Activated CD4-positive, CD25-positive, alpha-beta regulatory T cell (primary cell): ENCODE results near the gene SLC17A9.

ENCODE experiments used
- DNase-seq, 4 experiments: peaks; one replicate each; lab custom pipeline; 2025; lab: John Stamatoyannopoulos, UW

SLC17A9 gene

DNA sequence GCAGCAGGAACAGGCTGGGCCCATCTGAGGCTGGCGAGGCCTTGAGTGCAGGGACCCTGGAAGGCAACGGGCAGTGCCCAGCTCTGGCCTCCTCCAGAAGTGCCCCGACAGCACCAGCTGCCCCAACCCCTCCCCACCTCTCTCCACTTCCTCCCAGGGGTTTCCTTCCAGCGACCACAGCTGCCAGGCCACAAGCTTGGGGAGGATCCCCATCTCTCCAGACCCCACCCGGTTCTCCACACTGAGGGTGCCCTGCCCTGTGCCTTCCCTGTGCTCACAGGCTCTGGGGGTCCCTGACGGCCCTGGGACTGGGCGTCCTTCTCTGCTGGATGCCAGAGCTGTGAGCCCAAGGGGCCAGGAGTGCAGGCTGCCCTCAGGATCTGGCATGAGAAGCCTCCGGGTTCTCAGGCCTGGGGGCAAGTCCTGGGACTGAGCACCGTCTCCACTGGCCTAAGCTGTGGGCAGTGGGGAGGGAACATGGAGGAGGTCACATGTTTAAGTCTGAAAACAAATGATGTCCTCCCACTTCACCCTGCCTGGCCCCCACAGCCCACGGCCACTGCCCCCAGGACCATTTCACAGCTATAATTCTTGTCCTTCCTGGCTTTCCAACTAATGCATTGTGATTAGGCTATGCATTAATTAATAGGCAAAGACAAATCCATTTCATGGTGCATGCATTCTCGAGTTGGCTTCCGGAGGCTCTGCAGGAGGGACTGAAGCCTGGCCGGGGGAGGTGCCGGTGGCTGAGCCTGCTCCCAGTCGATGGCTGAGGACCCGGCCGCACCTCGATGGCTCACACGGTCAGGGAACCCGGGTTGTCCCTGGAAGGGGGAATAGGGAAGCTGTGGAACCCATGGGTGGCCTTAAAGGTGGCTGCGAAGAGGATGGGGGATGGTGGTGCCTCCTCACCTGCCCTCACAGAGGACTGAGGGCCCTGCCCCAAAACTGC, 29.9 kb downstream of the SLC17A9 start:
- no peak for DNase-seq

DNA sequence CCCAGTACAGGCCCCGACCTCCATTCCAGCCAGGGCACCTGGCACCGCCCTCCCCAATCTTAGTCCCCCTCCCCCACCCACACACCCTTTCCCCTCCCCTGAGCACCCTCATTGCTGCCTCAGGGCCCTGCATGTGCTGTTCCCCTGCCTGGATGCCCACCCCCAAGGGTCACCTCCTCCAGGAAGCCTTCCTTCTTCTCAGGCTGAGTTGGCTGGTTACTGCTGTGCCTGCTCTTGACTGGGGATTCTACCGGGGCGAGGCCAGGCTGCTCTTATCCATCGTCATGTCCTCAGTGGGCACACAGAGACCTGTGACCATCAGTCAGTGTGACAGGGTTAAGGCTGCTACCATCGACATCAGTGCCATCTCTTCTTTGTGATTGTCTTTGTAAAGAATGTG, 30.7 kb downstream of the SLC17A9 start:
- DNase-seq: no peak

DNA sequence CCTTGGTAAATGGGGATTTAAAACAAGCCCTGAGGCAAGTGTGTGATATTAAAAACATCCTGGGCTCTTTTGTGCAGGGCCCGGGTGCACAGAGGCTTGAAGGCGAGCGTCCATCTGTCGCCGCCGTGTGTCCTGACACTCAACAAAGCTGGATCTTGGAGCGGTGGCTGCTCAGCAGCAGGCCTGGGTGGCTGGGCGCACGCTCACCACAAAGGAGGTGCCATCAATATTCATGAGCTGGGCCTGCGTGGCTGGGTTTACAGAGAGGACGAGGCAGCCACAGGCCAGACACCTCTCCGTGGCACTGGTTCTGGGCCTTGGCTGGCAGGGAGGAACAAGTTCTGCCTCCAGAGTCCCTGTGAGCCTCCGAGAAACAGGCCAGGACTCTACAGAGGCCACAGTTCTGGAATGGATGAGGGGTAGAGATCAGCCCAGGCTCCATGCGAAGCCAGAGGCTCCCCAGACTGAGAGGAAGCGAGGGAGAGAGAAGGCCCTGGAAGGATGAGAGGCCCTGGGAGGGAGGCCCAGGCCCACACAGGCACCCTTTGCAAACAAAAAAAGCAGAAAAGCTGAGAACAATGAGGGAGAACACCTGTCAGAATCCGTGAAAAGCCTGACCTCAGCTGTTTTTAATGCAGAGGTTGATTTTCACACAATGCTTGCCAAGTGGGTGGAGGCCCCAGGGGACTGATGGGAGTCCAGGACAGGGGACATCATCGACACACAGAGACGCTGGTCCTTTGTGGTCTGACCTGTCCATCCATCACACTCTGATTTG, 32.3 kb downstream of the SLC17A9 start:
- no peak for DNase-seq

DNA sequence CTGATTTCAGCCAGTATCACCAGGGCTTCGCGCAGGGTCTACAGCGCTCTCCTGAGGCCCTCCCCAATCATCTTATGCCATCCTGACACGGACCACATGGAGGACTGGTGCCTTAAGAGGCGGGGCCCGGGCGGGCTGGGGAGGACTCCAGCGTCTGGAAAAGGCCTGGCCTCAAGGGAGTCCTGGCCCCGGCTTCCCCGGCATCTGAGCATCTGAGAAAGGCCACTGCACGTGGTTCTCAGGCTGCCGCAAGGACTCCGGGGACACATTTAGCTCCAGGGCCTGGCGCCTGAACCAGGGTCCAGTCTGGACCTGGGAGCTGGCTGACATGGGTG, 32.9 kb downstream of the SLC17A9 start:
- no peak for DNase-seq

DNA sequence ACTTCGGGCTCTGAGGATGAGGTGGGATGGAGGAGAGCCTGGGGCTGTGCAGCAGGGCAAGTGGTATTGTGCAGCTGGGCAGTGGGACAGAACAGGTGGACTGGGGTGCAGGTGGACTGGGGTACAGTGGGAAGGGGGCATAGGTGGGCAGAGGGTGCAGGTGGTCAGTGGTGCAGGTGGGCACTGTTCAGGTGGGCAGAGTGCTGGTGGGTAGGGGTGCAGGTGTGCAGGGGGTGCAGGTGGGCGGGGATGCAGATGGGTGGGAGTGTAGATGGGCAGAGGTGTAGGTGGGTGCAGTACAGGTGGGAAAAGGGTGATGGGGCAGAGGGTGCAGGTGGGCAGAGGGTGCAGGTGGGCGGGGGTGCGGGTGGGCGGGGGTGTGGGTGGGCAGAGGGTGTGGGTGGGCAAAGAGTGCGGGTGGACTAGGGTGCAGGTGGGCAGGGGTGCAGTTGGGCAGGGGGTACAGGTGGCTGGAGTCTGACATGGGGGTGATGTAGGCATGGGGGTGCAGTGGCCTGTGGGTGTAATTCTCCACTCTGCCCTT, 33.8 kb downstream of the SLC17A9 start:
- no peak for DNase-seq

DNA sequence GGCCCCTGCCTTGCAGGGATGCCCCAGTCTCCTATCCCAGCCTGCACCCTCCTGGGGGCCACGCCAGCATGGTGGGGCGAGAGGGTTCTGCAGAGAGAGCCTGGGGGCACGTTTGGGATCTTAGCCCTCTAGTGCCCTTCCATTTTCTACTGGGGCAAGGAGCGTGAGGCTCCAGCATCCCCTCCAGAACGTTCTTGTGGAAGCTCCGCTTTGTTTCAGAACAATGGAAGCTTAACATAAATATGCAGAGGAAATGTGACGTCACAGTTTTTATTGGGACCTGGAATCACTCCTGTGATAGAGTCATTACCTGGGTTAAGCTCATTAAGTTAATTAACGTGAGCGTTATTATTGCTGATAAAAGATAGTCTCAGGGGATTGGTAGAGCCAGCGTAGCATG, 34.6 kb downstream of the SLC17A9 start:
- no peak for DNase-seq

DNA sequence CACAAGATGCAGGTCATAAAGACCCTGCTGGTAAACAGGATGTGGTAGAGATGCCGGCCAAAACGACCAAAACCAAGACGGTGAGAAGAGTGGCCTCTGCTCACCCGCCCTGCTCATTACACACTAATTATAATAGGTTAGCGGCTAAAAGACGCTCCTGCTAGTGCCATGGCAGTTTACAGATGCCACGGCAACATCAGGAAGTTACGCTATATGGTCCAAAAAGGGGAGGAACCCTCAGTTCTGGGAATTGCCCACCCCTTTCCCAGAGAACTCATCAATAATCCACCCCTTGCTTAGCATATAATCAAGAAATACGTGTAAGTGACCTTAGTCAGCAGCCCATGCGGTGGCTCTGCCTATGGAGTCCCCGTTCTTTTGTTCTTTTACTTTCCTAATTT, 36.7 kb downstream of the SLC17A9 start:
- no peak for DNase-seq

DNA sequence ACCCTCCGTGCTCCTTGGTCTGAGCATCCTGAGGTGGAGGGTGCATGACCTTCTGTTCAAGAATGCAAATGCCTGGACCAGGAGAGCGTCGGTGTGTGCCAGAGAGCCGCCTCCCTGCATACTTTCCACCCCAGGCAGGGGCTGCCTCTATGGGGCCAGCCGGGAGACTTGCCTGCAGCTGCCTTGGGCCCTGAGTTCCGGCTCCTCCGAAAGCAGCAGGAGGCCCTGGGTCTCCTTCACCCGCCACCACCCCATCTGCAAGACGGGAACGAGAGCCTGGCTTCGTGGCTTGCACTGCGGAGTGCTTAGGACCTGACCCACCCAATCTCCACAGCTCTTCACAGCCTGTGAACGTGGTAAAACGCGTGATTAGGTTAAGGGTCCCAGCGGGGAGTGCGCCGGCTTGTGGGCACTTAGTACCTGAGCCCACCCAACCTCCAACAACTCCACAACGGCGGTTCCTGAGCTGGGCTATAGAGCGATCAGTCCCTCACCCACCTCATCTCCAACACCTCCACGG, 37.9 kb downstream of the SLC17A9 start:
- no peak for DNase-seq

DNA sequence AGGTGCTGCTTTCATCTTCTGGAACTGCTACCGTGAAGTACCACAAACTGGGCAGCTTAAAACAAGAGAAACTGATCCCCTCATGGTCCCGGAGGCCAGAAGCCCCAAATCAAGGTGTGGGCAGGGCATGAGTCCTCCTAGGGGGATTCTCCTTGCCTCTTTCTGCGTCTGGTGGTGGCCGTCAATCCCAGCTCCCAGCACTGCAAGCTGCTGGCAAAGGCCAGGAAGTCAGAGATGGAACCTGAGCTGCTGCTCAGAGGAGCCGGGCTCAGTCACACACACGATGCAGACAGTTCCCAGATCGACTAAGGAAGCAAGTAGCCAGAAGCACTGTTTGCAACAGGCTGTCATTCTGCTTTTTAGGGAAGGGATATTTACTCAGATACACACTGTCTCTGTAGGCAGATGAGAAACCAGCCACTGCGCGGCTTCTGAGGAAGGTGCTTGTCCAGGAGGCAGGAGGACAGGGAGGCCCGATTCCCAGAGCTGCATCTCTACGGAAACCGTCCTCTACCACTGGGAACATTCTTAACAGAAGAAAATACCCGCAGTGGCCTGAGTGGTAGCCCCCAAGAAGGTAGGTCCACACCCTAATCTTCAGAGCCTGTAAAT, 38.8 kb downstream of the SLC17A9 start:
- DNase-seq: no peak

DNA sequence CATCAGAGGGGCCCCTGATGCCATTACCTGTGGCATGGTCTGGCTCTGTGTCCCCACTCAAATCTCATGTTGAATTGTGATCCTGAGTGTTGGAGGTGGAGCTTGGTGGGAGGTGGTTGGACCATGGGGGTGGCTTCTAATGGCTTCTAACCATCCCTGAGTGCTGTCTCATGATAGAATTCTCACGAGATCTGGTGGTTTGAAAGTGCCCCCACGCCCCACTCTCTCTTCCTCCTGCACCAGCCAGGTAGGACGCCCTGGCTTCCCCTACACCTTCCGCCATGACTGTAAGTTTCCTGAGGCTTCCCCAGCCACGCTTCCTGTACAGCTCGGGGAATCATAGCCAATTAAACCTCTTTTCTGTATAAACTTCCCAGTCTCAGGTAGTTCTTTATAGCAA, 39.4 kb downstream of the SLC17A9 start:
- DNase-seq: no peak

DNA sequence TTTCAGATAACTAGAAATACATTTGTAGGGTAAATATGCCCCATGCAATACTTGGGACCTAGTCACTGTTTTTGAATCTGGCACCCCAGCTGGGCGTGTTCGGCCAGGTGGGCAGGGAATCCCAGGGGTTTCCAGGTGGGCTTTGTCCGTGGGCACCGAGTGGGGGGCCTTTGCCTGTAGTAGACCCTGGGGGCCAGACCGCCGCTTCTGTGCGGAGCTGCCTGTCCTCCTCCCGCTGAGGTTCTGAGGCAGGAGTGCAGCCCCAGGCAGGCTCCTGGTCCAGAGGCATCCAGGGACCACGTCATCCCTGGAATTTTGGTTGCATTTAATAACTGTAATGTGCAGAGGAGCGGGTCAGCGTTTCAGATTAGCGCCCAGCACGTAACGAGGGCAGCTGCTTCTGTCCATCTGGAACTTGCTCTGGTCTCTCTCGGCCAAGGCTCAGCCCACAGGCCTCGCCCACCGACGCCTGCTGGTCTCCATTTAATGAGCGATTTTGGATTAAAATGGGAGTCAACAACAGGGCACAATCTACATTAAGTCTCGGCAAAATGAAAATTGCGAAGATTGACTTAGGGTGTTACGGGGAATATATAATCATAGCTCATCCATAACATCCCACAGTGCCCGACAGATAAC, 41.5 kb downstream of the SLC17A9 start:
- no peak for DNase-seq

DNA sequence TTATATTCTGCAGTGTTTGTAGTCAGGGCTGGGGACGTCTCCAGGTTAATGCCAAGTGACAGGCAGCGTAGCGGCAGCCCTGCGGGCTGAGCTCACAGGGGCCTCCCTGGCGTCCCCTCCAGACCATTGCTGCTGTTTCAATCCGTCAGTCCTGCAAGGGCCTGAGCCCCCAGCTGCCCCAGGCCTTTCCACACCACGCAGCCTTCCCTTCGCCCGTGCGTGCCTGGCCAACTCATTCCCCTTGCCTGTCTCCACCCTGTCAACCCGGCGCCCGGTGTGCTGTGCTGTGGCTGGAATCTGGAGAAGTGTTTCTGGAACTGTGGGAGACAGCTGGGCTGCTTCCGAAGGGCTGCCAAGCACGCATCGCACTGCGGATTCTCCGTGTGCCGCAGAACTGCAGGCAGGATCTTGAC, 42.4 kb downstream of the SLC17A9 start:
- no peak for DNase-seq

DNA sequence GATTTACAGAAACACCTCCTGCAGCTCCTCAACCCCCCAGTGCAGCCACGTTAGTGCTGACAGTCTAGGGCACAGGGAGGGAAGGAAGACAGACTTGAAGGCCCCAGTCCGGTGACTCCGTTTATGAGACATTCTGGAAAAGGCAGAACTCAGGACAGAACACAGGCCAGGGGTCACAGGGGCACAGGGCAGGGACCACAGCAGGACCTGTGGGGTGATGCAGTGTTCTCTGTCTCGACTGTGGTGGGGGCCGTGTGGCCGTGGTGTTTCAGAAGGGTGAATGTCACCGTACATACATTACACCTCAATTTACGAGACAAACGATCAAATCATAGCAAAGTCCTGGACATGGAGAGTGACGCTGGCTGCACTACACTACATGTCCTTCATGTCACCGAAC, 43.0 kb downstream of the SLC17A9 start:
- DNase-seq: no peak

DNA sequence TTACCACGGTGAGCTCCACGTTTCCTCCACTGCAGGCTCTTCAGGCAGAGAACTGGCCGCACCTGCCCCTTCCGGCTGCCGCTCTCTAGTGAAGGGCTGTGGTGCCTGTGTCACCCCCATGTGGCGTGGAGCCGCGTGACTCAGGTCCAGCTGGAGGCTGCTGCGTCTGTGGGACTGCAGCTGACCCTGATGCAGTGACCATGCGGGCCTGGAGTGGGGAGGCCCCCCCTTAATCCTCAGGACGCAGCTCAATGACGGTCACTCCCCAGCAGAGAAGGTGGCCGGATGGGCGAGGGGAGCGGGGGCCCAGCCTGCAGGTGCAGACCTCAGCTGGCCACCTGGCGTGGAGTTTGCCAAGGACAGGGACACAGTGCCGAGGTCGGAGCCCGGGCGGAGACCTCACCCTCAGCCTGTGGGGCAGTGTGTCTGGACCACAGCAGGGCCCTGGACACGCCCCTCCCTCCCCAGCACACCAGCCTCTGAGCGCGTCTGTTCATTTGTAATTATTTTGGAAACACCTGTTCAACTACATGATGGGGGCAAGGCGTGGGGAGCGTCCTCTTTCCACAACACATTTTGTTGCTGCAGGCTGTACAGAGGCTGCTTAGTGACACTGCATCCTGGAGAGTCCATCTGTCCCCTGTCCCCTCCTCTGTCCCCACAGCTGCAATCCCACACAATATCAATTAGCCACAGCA, 43.5 kb downstream of the SLC17A9 start:
- no peak for DNase-seq

DNA sequence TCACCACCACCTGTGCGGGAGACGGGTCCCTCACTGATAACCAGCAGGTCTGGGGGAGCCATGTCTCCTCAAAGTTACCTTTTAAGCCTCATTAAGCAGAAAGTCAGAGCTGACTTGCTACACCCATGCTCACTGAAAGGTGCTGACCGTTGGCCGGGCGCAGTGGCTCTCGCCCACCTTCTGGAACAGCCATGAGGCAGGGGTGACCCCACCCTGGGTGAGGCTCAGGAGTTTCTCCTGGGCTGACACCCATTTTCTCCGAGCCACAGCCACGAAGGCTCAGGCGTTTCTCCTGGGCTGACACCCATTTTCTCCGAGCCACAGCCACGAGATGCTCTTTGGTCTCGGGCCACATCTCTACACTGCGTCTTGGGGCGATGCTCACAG, 44.1 kb downstream of the SLC17A9 start:
- DNase-seq: no peak

DNA sequence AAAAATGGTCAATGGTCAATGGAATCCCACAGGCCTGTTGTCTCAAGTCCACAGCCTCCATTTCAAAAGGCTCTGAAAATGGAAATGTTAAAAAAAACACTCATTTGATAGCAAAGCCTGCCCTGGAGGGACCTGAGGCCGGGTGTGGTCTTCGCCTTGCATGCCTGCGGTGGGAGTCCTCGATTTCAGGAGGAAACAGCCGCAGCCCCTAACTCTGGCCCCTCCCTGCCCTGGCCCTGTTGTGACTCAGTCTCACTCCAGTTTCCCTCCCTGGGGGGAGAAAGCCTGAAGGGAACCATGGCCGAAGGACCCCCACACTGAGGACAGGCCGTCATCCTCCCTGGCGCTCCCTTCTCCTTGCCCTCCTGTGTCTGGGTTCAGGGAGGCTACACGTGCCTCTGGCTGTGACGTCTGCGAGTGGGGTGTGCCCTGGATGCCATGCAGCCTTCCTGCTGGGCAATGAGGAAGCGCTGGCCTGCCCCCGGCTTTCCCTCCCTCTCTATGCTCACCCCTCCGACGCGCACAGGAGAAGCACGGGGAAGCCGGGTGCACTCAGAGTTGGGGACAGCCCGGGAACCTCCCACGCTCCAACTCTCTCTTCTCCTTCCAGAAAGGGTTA, 45.0 kb downstream of the SLC17A9 start:
- no peak for DNase-seq

DNA sequence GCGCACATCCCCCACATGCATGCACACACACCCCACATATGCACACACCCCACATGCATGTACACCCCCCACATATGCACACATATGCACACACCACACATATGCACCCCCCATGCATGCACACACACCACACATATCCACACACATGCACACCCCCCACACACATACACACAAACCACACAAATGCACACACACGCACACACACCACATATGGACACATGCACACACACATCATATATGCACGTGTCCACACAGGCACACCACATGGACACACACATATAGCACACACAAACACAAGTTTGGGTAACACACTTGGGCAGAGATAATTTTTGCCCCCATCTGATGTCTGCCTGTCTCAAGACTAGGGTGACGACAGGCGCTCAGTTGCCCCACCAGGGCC, 45.9 kb downstream of the SLC17A9 start:
- DNase-seq: no peak

DNA sequence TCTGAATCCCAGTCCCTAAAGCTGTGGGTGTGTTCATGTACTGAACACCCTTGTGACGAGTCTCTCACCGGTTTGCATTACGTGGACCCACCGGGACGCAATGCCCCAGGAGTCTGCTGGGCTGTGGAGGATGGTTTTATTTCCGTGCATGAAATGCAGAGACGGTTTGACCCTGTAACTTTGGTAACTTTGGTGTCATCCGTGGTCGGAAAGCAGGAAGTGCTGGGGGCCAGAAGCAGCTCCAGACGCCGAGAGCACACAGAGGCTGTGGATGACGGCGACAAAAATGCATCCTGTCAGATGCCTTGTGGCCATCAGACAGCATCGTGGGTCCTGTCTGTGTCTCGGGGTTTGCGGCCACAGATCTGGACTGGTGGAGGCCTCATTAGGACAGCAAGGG, 47.1 kb downstream of the SLC17A9 start:
- DNase-seq: no peak

DNA sequence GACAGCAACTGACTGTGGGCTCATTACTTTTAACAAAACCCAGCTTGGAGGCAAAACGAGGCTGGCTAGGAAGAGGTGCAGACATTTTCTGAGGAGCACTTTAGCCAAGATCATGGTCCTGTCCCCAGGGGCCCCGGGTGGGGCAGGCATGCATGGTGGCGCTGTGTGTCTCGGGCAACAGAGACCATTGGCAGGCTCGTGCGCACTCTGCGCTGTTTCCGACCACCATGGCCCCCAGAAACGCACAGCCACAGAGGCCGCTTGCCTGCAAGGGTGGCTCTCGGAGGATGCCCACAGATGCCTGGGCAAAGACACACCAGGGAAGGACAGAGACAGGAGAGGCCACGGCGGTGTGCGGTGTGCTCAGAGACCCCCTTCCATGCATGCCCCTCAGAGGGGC, 47.5 kb downstream of the SLC17A9 start:
- DNase-seq: no peak

DNA sequence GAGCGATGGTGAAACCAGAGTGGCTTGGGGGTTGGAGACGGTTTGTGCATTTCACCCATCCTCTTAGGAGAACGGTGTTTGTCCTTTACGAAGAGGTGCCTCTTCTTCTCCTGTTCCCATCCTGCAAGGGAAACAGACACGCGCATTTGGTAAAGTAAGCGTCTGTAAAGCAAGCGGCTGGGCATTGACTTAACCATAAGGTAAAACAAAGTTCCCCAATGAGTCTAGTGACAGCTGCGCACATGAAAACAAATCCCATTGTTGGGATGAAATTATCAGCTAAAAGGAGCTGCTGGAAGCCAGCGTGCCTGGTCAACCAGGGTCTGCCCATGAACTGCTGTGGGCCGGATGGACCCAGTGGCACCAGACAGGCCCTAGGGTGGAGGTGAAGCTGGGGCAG, 48.4 kb downstream of the SLC17A9 start:
- DNase-seq: no peak

DNA sequence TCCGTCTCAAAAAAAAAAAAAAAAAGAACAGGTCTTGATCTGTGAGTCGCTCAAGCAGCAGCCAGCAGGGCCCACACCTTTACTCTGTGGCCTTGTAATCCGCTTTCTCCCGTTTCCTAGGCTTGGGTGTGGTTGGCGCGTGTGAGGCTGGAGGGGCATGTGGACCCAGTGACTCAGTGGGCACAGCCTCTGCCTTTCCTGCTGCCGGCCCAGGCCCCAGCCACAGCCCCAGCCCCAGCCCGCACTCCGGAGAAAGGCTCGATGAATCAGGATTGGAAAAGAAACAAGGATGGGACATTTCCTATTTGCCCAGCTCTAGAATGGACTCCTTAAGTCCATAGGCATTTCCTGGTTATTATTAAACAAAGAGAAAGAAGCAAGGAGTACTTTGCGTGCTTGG, 50.0 kb downstream of the SLC17A9 start:
- no peak for DNase-seq
